Activated T-helper 9 cell treated with anti-CD3 and anti-CD28 coated beads, Interleukin-2, amount 50 U/mL, for 16 hours (primary cell): ENCODE results near the gene RPS19.

ENCODE experiments used
- DNase-seq: peaks from one replicate; pipeline ENCODE4 v3.0.0-alpha.2; 2020; ENCODE audit warnings: low read depth

RPS19 gene

GRCh38 chr19:41879080-41879479, 19.0 kb downstream of the RPS19 start:
- DNase-seq: no peak

GRCh38 chr19:41879670-41880328, 19.7 kb downstream of the RPS19 start:
- no peak for DNase-seq

GRCh38 chr19:41880329-41880708, 20.3 kb downstream of the RPS19 start:
- no peak for DNase-seq

- DNase-seq: peak; percentile 52
Measured at GRCh38 chr19:41882568-41883462, 22.8 kb downstream of the RPS19 start, which contains the start of gene ARHGEF1. ARHGEF1 (plus strand) TSS chr19:41883184; CDS start chr19:41888083, 4,899 bp downstream.

- DNase-seq: no peak
Measured at GRCh38 chr19:41883463-41883820, 23.4 kb downstream of the RPS19 start.

- peak; percentile 80 for DNase-seq
Measured at GRCh38 chr19:41883821-41884733, 24.0 kb downstream of the RPS19 start.

GRCh38 chr19:41886761-41887710, 27.0 kb downstream of the RPS19 start:
- DNase-seq: peak; percentile 35

GRCh38 chr19:41887711-41888382, 27.8 kb downstream of the RPS19 start:
- DNase-seq: peak; percentile 84

- no peak for DNase-seq
Measured at GRCh38 chr19:41888926-41889325, 28.9 kb downstream of the RPS19 start.

GRCh38 chr19:41889896-41890295, 29.8 kb downstream of the RPS19 start:
- DNase-seq: no peak

- DNase-seq: no peak
Measured at GRCh38 chr19:41890936-41891335, 30.9 kb downstream of the RPS19 start.

GRCh38 chr19:41892173-41892902, 32.3 kb downstream of the RPS19 start:
- DNase-seq: no peak

- DNase-seq: no peak
Measured at GRCh38 chr19:41893899-41894298, 33.8 kb downstream of the RPS19 start.

GRCh38 chr19:41894350-41894749, 34.3 kb downstream of the RPS19 start:
- no peak for DNase-seq

GRCh38 chr19:41895745-41896580, 35.9 kb downstream of the RPS19 start:
- DNase-seq: no peak

- DNase-seq: no peak
Measured at GRCh38 chr19:41896581-41896942, 36.5 kb downstream of the RPS19 start.

- no peak for DNase-seq
Measured at GRCh38 chr19:41897181-41897580, 37.1 kb downstream of the RPS19 start.

- no peak for DNase-seq
Measured at GRCh38 chr19:41897820-41898219, 37.8 kb downstream of the RPS19 start.

- DNase-seq: no peak
Measured at GRCh38 chr19:41898235-41898634, 38.2 kb downstream of the RPS19 start.
